ENCODE measurements around the gene SCN1B.

DNA sequence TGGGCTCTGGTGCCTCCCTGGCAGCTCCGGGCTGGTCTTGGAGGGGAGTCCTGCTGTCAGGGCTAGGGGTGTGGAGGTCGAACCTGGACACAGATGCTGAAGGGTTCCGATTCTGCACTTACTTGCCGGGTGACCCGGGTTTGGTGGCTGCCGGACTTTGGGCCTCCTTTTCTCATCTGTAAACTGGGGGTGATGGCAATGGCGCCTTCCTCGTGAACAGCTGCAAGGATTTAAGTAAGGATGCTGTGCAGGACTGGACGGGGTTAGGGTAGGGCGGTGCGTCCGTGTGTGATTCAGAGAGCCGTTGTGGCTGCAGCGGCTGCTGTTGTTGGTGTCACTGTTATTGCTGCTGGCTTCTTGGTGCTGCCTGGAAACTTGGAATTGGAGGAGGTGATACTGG lies 13.6 kb downstream of the SCN1B start:
- TF ChIP-seq FOXM1 (IDR thresholded peaks at IDR 0.05; ENCODE audit: borderline replicate concordance) = no peak
- TF ChIP-seq NFRKB (IDR thresholded peaks at IDR 0.05) = no peak
- TF ChIP-seq, protein P1, sequence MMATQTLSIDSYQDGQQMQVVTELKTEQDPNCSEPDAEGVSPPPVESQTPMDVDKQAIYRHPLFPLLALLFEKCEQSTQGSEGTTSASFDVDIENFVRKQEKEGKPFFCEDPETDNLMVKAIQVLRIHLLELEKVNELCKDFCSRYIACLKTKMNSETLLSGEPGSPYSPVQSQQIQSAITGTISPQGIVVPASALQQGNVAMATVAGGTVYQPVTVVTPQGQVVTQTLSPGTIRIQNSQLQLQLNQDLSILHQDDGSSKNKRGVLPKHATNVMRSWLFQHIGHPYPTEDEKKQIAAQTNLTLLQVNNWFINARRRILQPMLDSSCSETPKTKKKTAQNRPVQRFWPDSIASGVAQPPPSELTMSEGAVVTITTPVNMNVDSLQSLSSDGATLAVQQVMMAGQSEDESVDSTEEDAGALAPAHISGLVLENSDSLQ (IDR thresholded peaks at IDR 0.05) = no peak
- TF ChIP-seq FOXK2 (IDR thresholded peaks at IDR 0.05) = no peak
- no peak for TF ChIP-seq SP1 (IDR thresholded peaks at IDR 0.05)
- TF ChIP-seq ELF4 (IDR thresholded peaks at IDR 0.05) = no peak
- no peak for TF ChIP-seq FOXA1 (IDR thresholded peaks at IDR 0.05)
- no peak for TF ChIP-seq SUZ12 (IDR thresholded peaks at IDR 0.05)
- no peak for TF ChIP-seq HDGF (IDR thresholded peaks at IDR 0.05; ENCODE audit: borderline replicate concordance)
- TF ChIP-seq ZNF384 (IDR thresholded peaks at IDR 0.05) = no peak
- TF ChIP-seq TARDBP (IDR thresholded peaks at IDR 0.05) = no peak

Data from HEK293T (cell line).